OCI-LY3 (cell line): ENCODE results near the gene HIP1R.

Source experiments
- H2AFZ ChIP-seq: fragments of 200-600, 300-600 bp; shearing (Covaris generic); 2 replicates; pipeline ENCODE4 v1.6.0; 2014; ENCODE audit warnings: antibody characterized with exemption, low read depth, low read length
- H3K27ac ChIP-seq: fragments of 200-600, 300-600 bp; sonication (generic); 2 replicates; pipeline ENCODE4 v1.5.1; 2014; ENCODE audit warnings: mild to moderate bottlenecking, low read length, moderate library complexity, mixed read lengths
- H3K27me3 ChIP-seq: fragments of 200-600, 300-600 bp; sonication (generic); 2 replicates; pipeline ENCODE4 v1.6.1; 2014; ENCODE audit warnings: low read depth, low read length, mixed read lengths
- H3K36me3 ChIP-seq: fragments of 200-600, 300-600 bp; sonication (generic); replicated peaks from 2 replicates; pipeline ENCODE3; 2014; ENCODE audit warnings: low read depth, low read length, mixed read lengths
- H3K4me1 ChIP-seq: fragments of 300-600, 200-600 bp; sonication (generic); 2 replicates; pipeline ENCODE4 v1.6.1; 2014; ENCODE audit warnings: low read length, mixed read lengths
- H3K4me2 ChIP-seq: fragments of 200-600, 300-600 bp; sonication (generic); 2 replicates; pipeline ENCODE4 v1.6.1; 2014; ENCODE audit warnings: low read length, mixed read lengths
- H3K4me3 ChIP-seq: fragments of 300-600, 200-600 bp; sonication (generic); 2 replicates; pipeline ENCODE4 v1.5.1; 2014; ENCODE audit warnings: antibody characterized with exemption, mild to moderate bottlenecking, low read length, moderate library complexity
- H3K79me2 ChIP-seq: fragments of 300-600, 200-600 bp; shearing (Covaris generic); 2 replicates; pipeline ENCODE4 v1.6.1; 2014; ENCODE audit warnings: mild to moderate bottlenecking, low read length, mixed read lengths
- H3K9ac ChIP-seq: fragments of 300-600, 200-600 bp; shearing (Covaris generic); 2 replicates; pipeline ENCODE4 v1.6.0; 2014; ENCODE audit warnings: mild to moderate bottlenecking, low read length, moderate library complexity
- H3K9me3 ChIP-seq: fragments of 200-600, 300-600 bp; shearing (Covaris generic); 2 replicates; pipeline ENCODE4 v1.6.1; 2014; ENCODE audit warnings: low read length, mixed read lengths; ENCODE audit not compliant: insufficient read depth
- H4K20me1 ChIP-seq: fragments of 200-600, 300-600 bp; sonication (generic); 2 replicates; pipeline ENCODE4 v1.6.1; 2016; ENCODE audit warnings: low read length, mixed read lengths; ENCODE audit not compliant: insufficient read depth
- CTCF ChIP-seq: fragments of 200-600, 300-600 bp; sonication (generic); IDR thresholded peaks from 2 replicates; pipeline ENCODE4 v1.5.1; 2014; ENCODE audit warnings: antibody characterized with exemption, low read length, low read depth
- EZH2phosphoT487 ChIP-seq: fragments of 200-600 bp; shearing (Covaris generic); IDR thresholded peaks from 2 replicates; pipeline ENCODE4 v1.6.1; 2018; ENCODE audit warnings: antibody characterized with exemption, mixed run types, low read depth

Gene HIP1R

GRCh38 chr12:122886851-122887818 lies 51.9 kb downstream of the HIP1R start:
- TF ChIP-seq EZH2phosphoT487 (no peak), CTCF (no peak)
- H2AFZ ChIP-seq, result no peak overlapping the region
- no peaks in the 10 kb centered on the region for H3K9me3 ChIP-seq
- H3K4me3 ChIP-seq, result peak overlapping the region; percentile 67
- peaks cover 92% of the 10 kb centered on the region for H3K27me3 ChIP-seq
- no peak overlapping the region for H3K9ac ChIP-seq
- no peak overlapping the region for H3K27ac ChIP-seq
- H3K4me1 ChIP-seq, result peaks cover 28% of the 10 kb centered on the region
- H4K20me1 ChIP-seq, result peaks cover 21% of the 10 kb centered on the region
- H3K36me3 ChIP-seq, result no peaks in the 10 kb centered on the region
- H3K79me2 ChIP-seq, result no peaks in the 10 kb centered on the region
- H3K4me2 ChIP-seq, result peak overlapping the region; percentile 84

GRCh38 chr12:122887819-122888212 lies 52.6 kb downstream of the HIP1R start:
- peak overlapping the region; percentile 84 for H3K4me2 ChIP-seq
- H3K9ac ChIP-seq, result no peak overlapping the region
- H2AFZ ChIP-seq, result no peak overlapping the region
- no peaks in the 10 kb centered on the region for H3K36me3 ChIP-seq
- H3K79me2 ChIP-seq, result no peaks in the 10 kb centered on the region
- TF ChIP-seq CTCF (no peak), EZH2phosphoT487 (no peak)
- peak overlapping the region; percentile 67 for H3K4me3 ChIP-seq
- no peaks in the 10 kb centered on the region for H3K9me3 ChIP-seq
- peaks cover 18% of the 10 kb centered on the region for H4K20me1 ChIP-seq
- H3K27ac ChIP-seq, result no peak overlapping the region
- peaks cover 28% of the 10 kb centered on the region for H3K4me1 ChIP-seq
- H3K27me3 ChIP-seq, result peaks cover 91% of the 10 kb centered on the region

GRCh38 chr12:122888232-122888752 lies 53.0 kb downstream of the HIP1R start:
- Histone ChIP-seq H3K9ac (no peak overlapping the region), H3K4me3 (peak overlapping the region; percentile 67)

More at GRCh38 chr12:122888232-122888752, 53.0 kb downstream of the HIP1R start:
- Histone ChIP-seq H4K20me1 (peaks cover 18% of the 10 kb centered on the region), H3K4me1 (peaks cover 31% of the 10 kb centered on the region), H3K27ac (no peak overlapping the region), H2AFZ (0 out of 2 replicates have a peak overlapping the region, but pooled peaks have one; percentile 34), H3K27me3 (peaks cover 90% of the 10 kb centered on the region), H3K4me2 (peak overlapping the region; percentile 84), H3K79me2 (no peaks in the 10 kb centered on the region), H3K9me3 (no peaks in the 10 kb centered on the region), H3K36me3 (no peaks in the 10 kb centered on the region)
- TF ChIP-seq EZH2phosphoT487 (no peak), CTCF (no peak)
